Esophagus squamous epithelium (tissue), 5 donors: ENCODE results near the gene PIP5KL1. TPM values are rescaled to one million over a fixed set of nuclear protein-coding genes. Genes with fewer than 3 reads are reported as not detected.

Experiments used
- DNase-seq: peaks from one replicate; lab custom pipeline; 2025; lab: John Stamatoyannopoulos, UW
- H3K27ac ChIP-seq, 4 donors: fragments of 200-600 bp; sonication (generic); one replicate each; pipeline ENCODE4 v1.5.1; 2016 to 2019; ENCODE audit warnings: mild to moderate bottlenecking in 1 of 4
- H3K27me3 ChIP-seq, 4 donors: fragments of 200-600 bp; sonication (generic); 1 replicate in 3 of 4; 2 replicates in 1 of 4; pipeline versions ENCODE4 v1.5.1 to v1.6.0; 2017 to 2021; ENCODE audit warnings: antibody characterized with exemption in 1 of 4
- H3K36me3 ChIP-seq, 3 donors: fragments of 200-600 bp; sonication (generic); one replicate each; pipeline ENCODE4 v1.5.1; 2016 to 2019
- H3K4me1 ChIP-seq, 3 donors: fragments of 200-600 bp; sonication (generic); one replicate each; pipeline ENCODE4 v1.5.1; 2017 to 2019
- H3K4me3 ChIP-seq, 4 donors: fragments of 200-600 bp; sonication (generic); 1 replicate in 3 of 4; 2 replicates in 1 of 4; pipeline ENCODE4 v1.5.1; 2016 to 2019; ENCODE audit warnings: mild to moderate bottlenecking in 2 of 4, moderate library complexity in 1 of 4
- H3K9me3 ChIP-seq, 3 donors: fragments of 200-600 bp; sonication (generic); one replicate each; pipeline ENCODE4 v1.5.1; 2016 to 2019
- POLR2A ChIP-seq, 4 donors: fragments of 450-650 bp; IDR thresholded peaks; one replicate each; pipeline ENCODE4 v1.6.1; 2017; ENCODE audit warnings: antibody characterized with exemption in 4 of 4, mild to moderate bottlenecking in 4 of 4, moderate library complexity in 3 of 4
- WGBS, 2 donors: methylation state at CpG; one replicate each; pipeline ENCODE4 v1.1.5; 2018; 5-methylcytosine and 5-hydroxymethylcytosine counted together
- intact Hi-C: fragments of 100-400 bp; cut with DNase I; formaldehyde crosslinking; loops from one replicate; pipeline ENCODE4 v1.15.0; 2022
- total RNA-seq, 4 donors: library from RNA; depleted of rRNA; stranded (reverse); fragments of >200 nt; gene quantifications; one replicate each; pipeline ENCODE4 v1.1.0, GENCODE V29; 2016
- TF ChIP-seq, protein P1 (sequence below), 6 experiments: fragments of 450-650 bp in 4 of 6; fragments of 200-600 bp in 2 of 6; sonication (generic) in 2 of 6; IDR thresholded peaks; one replicate each; pipeline ENCODE4 v1.5.1; 2016 to 2019; ENCODE audit warnings: antibody characterized with exemption in 6 of 6, mild to moderate bottlenecking in 4 of 6, moderate library complexity in 4 of 6
- donor health status: DM: yes; HTN: yes; CAD: no.

The PIP5KL1 gene
- total RNA-seq, 4 donors from 2014 or later: 3.1 to 4.6 (median 3.6) TPM; not detected in 1

- Histone ChIP-seq H3K4me1 (peaks cover 41 to 60% (median 42%) of the 10 kb centered on the region in 3 donors), H3K9me3 (no peaks in the 10 kb centered on the region), H3K4me3 (no peak overlapping the region), H3K27ac (no peak overlapping the region), H3K27me3 (peaks cover 0 to 40% (median 0%) of the 10 kb centered on the region in 4 donors), H3K36me3 (no peaks in the 10 kb centered on the region)
- no peak for DNase-seq
- intact Hi-C loops: loop anchor here (5.0 to 10.0 kb wide), 3 partner anchors 136 to 328 kb away; partner anchors contain the start of genes CDK9 and TOR2A
- 50 to 66% methylated on average over 3 to 4 of the region's 6 CpGs for WGBS, 2 donors
- TF ChIP-seq, protein P1, sequence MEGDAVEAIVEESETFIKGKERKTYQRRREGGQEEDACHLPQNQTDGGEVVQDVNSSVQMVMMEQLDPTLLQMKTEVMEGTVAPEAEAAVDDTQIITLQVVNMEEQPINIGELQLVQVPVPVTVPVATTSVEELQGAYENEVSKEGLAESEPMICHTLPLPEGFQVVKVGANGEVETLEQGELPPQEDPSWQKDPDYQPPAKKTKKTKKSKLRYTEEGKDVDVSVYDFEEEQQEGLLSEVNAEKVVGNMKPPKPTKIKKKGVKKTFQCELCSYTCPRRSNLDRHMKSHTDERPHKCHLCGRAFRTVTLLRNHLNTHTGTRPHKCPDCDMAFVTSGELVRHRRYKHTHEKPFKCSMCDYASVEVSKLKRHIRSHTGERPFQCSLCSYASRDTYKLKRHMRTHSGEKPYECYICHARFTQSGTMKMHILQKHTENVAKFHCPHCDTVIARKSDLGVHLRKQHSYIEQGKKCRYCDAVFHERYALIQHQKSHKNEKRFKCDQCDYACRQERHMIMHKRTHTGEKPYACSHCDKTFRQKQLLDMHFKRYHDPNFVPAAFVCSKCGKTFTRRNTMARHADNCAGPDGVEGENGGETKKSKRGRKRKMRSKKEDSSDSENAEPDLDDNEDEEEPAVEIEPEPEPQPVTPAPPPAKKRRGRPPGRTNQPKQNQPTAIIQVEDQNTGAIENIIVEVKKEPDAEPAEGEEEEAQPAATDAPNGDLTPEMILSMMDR (IDR thresholded peaks at IDR 0.05): no peak
- no peak for TF ChIP-seq POLR2A (IDR thresholded peaks at IDR 0.05)
Measured at GRCh38 chr9:127923046-127923445, 7.5 kb downstream of the PIP5KL1 start.

GRCh38 chr9:127921557-127922120, 8.9 kb downstream of the PIP5KL1 start:
- intact Hi-C loops: loop anchor here (5.0 to 10.0 kb wide), 3 partner anchors 134 to 327 kb away; partner anchors contain the start of genes CDK9 and TOR2A
- H3K9me3 ChIP-seq: no peaks in the 10 kb centered on the region
- no peak for DNase-seq
- peaks cover 0 to 26% (median 0%) of the 10 kb centered on the region in 4 donors for H3K27me3 ChIP-seq
- 2 to 9% methylated on average over 12 to 33 of the region's 45 CpGs for WGBS, 2 donors
- peaks cover 37 to 59% (median 38%) of the 10 kb centered on the region in 3 donors for H3K4me1 ChIP-seq
- H3K4me3 ChIP-seq: peak overlapping the region in 2 of 4 donors; percentile 25 to 51
- no peak for TF ChIP-seq POLR2A (IDR thresholded peaks at IDR 0.05)
- TF ChIP-seq, protein P1 (IDR thresholded peaks at IDR 0.05): peak; percentile 88 to 98 (median 96)
- H3K36me3 ChIP-seq: no peaks in the 10 kb centered on the region
- no peak overlapping the region for H3K27ac ChIP-seq

- H3K9me3 ChIP-seq: no peaks in the 10 kb centered on the region
- 76 to 85% methylated on average over 4 to 7 of the region's 7 CpGs for WGBS, 2 donors
- no peak for DNase-seq
- H3K4me1 ChIP-seq: peaks cover 38 to 63% (median 44%) of the 10 kb centered on the region in 3 donors
- TF ChIP-seq, protein P1 (IDR thresholded peaks at IDR 0.05): no peak
- no peak for TF ChIP-seq POLR2A (IDR thresholded peaks at IDR 0.05)
- H3K36me3 ChIP-seq: no peaks in the 10 kb centered on the region
- H3K27me3 ChIP-seq: peaks cover 0 to 17% (median 0%) of the 10 kb centered on the region in 4 donors
- no peak overlapping the region for H3K4me3 ChIP-seq
- intact Hi-C loops: loop anchor here (5.0 to 10.0 kb wide), 3 partner anchors 133 to 326 kb away; partner anchors contain the start of genes CDK9 and TOR2A
- peak overlapping the region in 1 of 4 donors; percentile 82 for H3K27ac ChIP-seq
Measured at GRCh38 chr9:127920794-127921193, 9.8 kb downstream of the PIP5KL1 start.

GRCh38 chr9:127919253-127919815, 11.2 kb downstream of the PIP5KL1 start:
- H3K4me1 ChIP-seq: peaks cover 47 to 77% (median 50%) of the 10 kb centered on the region in 3 donors
- H3K4me3 ChIP-seq: no peak overlapping the region
- peaks cover 0 to 5% (median 0%) of the 10 kb centered on the region in 4 donors for H3K27me3 ChIP-seq
- no peaks in the 10 kb centered on the region for H3K9me3 ChIP-seq
- intact Hi-C loops: no loop called here
- no peak for DNase-seq
- H3K36me3 ChIP-seq: peaks cover 0 to 5% (median 0%) of the 10 kb centered on the region in 3 donors
- 21 to 22% methylated on average over 3 to 6 of the region's 8 CpGs for WGBS, 2 donors
- peak overlapping the region; percentile 65 to 87 (median 77) for H3K27ac ChIP-seq
- TF ChIP-seq POLR2A (IDR thresholded peaks at IDR 0.05): no peak
- TF ChIP-seq, protein P1 (IDR thresholded peaks at IDR 0.05): no peak
